Activated naive CD8-positive, alpha-beta T cell (primary cell): ENCODE data around the gene DNAH17.

Source experiments
- H3K27ac Mint-ChIP-seq: one replicate; pipeline ENCODE4 v1.8.0; 2021; ENCODE audit warnings: mixed read lengths
- H3K27me3 Mint-ChIP-seq: one replicate; pipeline ENCODE4 v1.8.0; 2021; ENCODE audit warnings: mixed read lengths
- H3K36me3 Mint-ChIP-seq: one replicate; pipeline ENCODE4 v1.8.0; 2021; ENCODE audit warnings: mixed read lengths
- H3K4me1 Mint-ChIP-seq: one replicate; pipeline ENCODE4 v1.8.0; 2021; ENCODE audit warnings: low read depth, mixed read lengths
- H3K4me3 Mint-ChIP-seq: one replicate; pipeline ENCODE4 v1.8.0; 2021; ENCODE audit warnings: mild to moderate bottlenecking, mixed read lengths
- H3K9me3 Mint-ChIP-seq: one replicate; pipeline ENCODE4 v1.8.0; 2021; ENCODE audit warnings: low read depth, mixed read lengths

Gene DNAH17

DNA sequence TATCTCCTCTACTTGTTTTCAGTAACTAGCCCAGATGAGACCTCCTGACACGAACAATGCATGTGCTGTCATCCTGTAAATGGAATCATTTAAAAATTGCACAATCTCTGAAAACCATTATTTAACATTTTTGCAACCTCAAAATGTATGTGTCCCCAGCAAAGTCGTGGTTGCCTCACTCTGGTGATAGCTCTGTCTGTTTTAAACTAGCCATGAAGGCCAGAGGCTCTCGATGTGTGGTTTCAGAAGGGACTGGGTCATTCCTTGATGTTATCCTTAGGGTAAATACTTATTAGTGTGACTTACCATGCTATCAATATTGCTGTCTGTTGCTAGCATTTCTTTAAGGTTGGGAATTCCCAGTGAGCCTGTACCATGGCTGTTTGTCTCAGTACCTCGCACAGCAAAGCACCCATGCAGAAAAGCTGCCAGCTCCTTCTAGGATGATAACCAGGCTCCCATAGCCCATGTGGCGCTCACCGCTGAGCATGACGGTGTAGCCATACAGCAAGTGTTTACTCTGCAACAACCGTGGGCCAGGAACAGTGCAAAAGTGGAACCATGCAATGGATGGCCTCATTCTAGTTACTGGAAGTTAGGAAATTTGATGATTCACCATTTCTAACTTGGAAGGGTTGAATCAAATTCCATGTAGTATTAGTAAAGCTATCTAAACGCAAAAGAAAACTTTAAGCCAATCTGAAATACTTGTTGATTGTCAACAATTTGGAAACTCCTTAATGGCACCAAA lies 201.6 kb downstream of the DNAH17 start:
- Mint-ChIP-seq H3K4me3 (no peak overlapping the region), H3K9me3 (no peaks in the 10 kb centered on the region), H3K27ac (no peak overlapping the region), H3K27me3 (no peaks in the 10 kb centered on the region), H3K36me3 (peaks cover 6% of the 10 kb centered on the region), H3K4me1 (peaks cover 17% of the 10 kb centered on the region)

DNA sequence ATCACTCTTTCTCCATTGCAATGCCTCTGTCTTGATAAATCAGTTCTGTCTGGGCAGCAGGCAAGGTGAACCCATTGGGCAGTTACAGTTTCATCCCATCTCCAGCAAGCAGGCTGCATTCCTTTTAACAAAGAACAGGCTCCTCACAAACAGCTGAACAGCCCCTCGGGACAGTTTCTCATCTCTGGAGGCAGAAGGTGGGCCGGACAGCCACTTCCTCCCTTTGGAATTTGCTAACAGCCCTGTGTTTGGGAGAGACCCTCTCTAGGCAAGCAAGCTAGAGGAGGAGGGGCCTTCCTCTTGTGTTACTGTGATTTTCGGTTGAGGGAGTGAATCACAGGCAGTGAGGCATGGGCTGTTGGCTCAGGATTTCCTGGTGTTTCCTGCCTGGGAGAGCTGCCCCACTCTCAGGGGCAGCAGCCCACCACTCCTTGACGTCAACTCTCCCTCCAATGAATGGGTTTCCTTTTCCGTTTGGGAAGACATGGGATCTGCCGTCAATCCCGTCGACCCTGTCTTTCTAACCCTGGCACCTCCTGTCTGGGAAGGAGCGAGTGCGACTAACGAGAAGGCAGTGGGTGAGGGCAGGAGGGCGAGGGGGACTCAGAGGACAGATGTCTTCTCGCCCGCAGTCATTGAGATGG lies 202.4 kb downstream of the DNAH17 start:
- Mint-ChIP-seq H3K4me3 (no peak overlapping the region), H3K27ac (no peak overlapping the region), H3K4me1 (peaks cover 10% of the 10 kb centered on the region), H3K9me3 (no peaks in the 10 kb centered on the region), H3K36me3 (no peaks in the 10 kb centered on the region), H3K27me3 (no peaks in the 10 kb centered on the region)

DNA sequence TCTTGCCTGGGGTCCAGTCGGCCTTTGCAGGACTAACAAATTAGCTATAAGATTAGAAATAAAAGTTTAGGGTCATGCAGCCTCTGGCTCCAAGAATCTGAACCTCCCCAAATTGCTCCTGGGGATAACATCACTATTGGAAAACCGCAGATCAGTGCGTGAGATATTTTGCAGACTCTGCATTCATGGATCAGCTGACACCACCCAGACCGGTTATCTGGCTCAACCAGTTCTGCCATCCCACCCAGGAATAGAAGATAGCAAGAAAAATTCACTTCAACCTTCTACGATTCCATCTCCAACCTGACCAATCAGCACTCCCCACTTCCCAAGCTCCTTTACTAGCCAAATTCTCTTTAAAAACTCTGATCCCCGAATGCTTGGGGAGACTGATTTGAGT lies 203.0 kb downstream of the DNAH17 start:
- Mint-ChIP-seq H3K27ac (no peak overlapping the region), H3K4me1 (peaks cover 9% of the 10 kb centered on the region), H3K36me3 (no peaks in the 10 kb centered on the region), H3K4me3 (no peak overlapping the region), H3K9me3 (no peaks in the 10 kb centered on the region), H3K27me3 (no peaks in the 10 kb centered on the region)
